Measurements from ENCODE around the gene TMCO2.

Gene TMCO2

GRCh38 chr1:40301066-40301465 is 53.3 kb downstream of the TMCO2 start:
- no peak for TF ChIP-seq CTCF (IDR thresholded peaks at IDR 0.05; ENCODE audit: low read depth, low read length, missing control alignments)
- H3K4me3 ChIP-seq (ENCODE audit: low read depth, low read length) = no peak overlapping the region
- no peak for DNase-seq (ENCODE audit: low read depth)

All from GM12864 (cell line).